Endothelial cell of umbilical vein (primary cell): Measurements from ENCODE around the gene SPG11. TPM values are rescaled to one million over a fixed set of nuclear protein-coding genes. Genes with fewer than 3 reads are reported as not detected.

Experiments used
- BruUV-seq: library from RNA; stranded (reverse); fragments of 400-500 nt; replicated peaks from 2 replicates; lab custom pipeline; 2021; lab: Mats Ljungman, UMichigan
- CTCF ChIA-PET: fragments of 300-600, 350-600 bp; sonication (Branson Sonifier 250); formaldehyde crosslinking; loops from one replicate; lab custom pipeline; 2021; ENCODE audit warnings: antibody characterized with exemption, inconsistent platforms; lab: Charles Lee
- POLR2A ChIA-PET: fragments of 300-600, 350-600 bp; sonication (Branson Sonifier 250); formaldehyde crosslinking; loops from one replicate; lab custom pipeline; 2021; ENCODE audit warnings: antibody characterized with exemption, inconsistent platforms; lab: Charles Lee
- DNase-seq: peaks from one replicate; pipeline ENCODE4 v3.0.0-alpha.2; 2011; ENCODE audit warnings: low read depth, low spot score
- FAIRE-seq: peaks from 2 replicates; lab custom pipeline; 2011; peaks lifted over from hg19 to GRCh38; lab: Jason Lieb, UNC
- H2AFZ ChIP-seq: 2 replicates; pipeline ENCODE4 v1.6.0; 2012; ENCODE audit warnings: low read depth, low read length, control low read depth, inconsistent platforms
- H3K27ac ChIP-seq: 2 replicates; pipeline ENCODE4 v1.5.1; 2011; ENCODE audit warnings: low read depth, mild to moderate bottlenecking, control low read depth, low read length, moderate library complexity; ENCODE audit not compliant: insufficient read depth
- H3K27me3 ChIP-seq, 2 experiments: 2 replicates each; pipeline versions ENCODE4 v1.6.0 to v1.6.1; 2011; ENCODE audit warnings: low read length in 2 of 2, mixed read lengths in 1 of 2; ENCODE audit not compliant: control insufficient read depth in 2 of 2, insufficient read depth in 2 of 2
- H3K36me3 ChIP-seq, 2 experiments: 2 replicates in 1 of 2; 3 replicates in 1 of 2; pipeline ENCODE4 v1.5.1; 2011; ENCODE audit warnings: low read length in 2 of 2, mild to moderate bottlenecking in 1 of 2, moderate library complexity in 1 of 2; ENCODE audit not compliant: control insufficient read depth in 2 of 2, insufficient read depth in 2 of 2; ENCODE audit errors: extremely low read depth in 1 of 2
- H3K4me1 ChIP-seq: 3 replicates; pipeline ENCODE4 v1.5.1; 2011; ENCODE audit warnings: mild to moderate bottlenecking, low read length; ENCODE audit not compliant: control insufficient read depth, insufficient read depth; ENCODE audit errors: extremely low read depth
- H3K4me2 ChIP-seq: 2 replicates; pipeline ENCODE4 v1.6.1; 2011; ENCODE audit warnings: low read length, control low read depth, mixed read lengths; ENCODE audit not compliant: insufficient read depth
- H3K4me3 ChIP-seq, 3 experiments: fragments of 200-600 bp in 1 of 3; sonication (generic), shearing (Covaris generic) in 1 of 3; replicated peaks in 1 of 3; 2 replicates each; pipeline ENCODE4 v1.5.1; 2011 to 2016; ENCODE audit warnings: control low read depth in 3 of 3, low read length in 3 of 3, mild to moderate bottlenecking in 2 of 3, inconsistent platforms in 1 of 3, low read depth in 1 of 3, moderate library complexity in 1 of 3; ENCODE audit not compliant: insufficient read depth in 1 of 3
- H3K79me2 ChIP-seq: 2 replicates; pipeline ENCODE4 v1.6.0; 2012; ENCODE audit warnings: low read length, inconsistent platforms; ENCODE audit not compliant: control insufficient read depth, insufficient read depth
- H3K9ac ChIP-seq: replicated peaks from 2 replicates; pipeline ENCODE3; 2011; ENCODE audit warnings: low read length, control low read depth; ENCODE audit not compliant: insufficient read depth; ENCODE audit errors: extremely low read depth
- H3K9me1 ChIP-seq: replicated peaks from 3 replicates; pipeline ENCODE4 v1.6.0; 2011; ENCODE audit warnings: mild to moderate bottlenecking, low read length; ENCODE audit not compliant: control insufficient read depth, insufficient read depth; ENCODE audit errors: extremely low read depth
- H3K9me3 ChIP-seq: replicated peaks from 2 replicates; pipeline ENCODE4 v1.5.1; 2012; ENCODE audit warnings: low read length, inconsistent platforms; ENCODE audit not compliant: control insufficient read depth, insufficient read depth
- H4K20me1 ChIP-seq: replicated peaks from 2 replicates; pipeline ENCODE3; 2011; ENCODE audit warnings: mild to moderate bottlenecking, low read length; ENCODE audit not compliant: control insufficient read depth, insufficient read depth; ENCODE audit errors: extremely low read depth
- CTCF ChIP-seq, 2 donors: IDR thresholded peaks; 1 replicate in 1 of 2; 2 replicates in 1 of 2; pipeline ENCODE4 v1.5.1; 2011; ENCODE audit warnings: low read length in 2 of 2, mild to moderate bottlenecking in 2 of 2, moderate library complexity in 2 of 2, control low read depth in 1 of 2, inconsistent platforms in 1 of 2, low read depth in 1 of 2; ENCODE audit not compliant: insufficient read depth in 1 of 2; ENCODE audit errors: extremely low read depth in 1 of 2
- EZH2 ChIP-seq: IDR thresholded peaks from 2 replicates; pipeline ENCODE4 v1.6.1; 2012; ENCODE audit warnings: borderline replicate concordance, low read depth, mild to moderate bottlenecking, moderate library complexity, low read length, inconsistent platforms; ENCODE audit not compliant: severe bottlenecking
- FOS ChIP-seq: IDR thresholded peaks from 2 replicates; pipeline ENCODE4 v1.6.1; 2011; ENCODE audit warnings: mild to moderate bottlenecking, low read length, moderate library complexity, borderline replicate concordance; ENCODE audit not compliant: insufficient read depth
- GATA2 ChIP-seq: IDR thresholded peaks from 2 replicates; pipeline ENCODE4 v1.7.0; 2011; ENCODE audit warnings: low read depth, mild to moderate bottlenecking, moderate library complexity, mixed read lengths, low read length; ENCODE audit not compliant: insufficient read length, insufficient read depth
- JUN ChIP-seq: IDR thresholded peaks from 2 replicates; pipeline ENCODE4 v1.6.1; 2011; ENCODE audit warnings: borderline replicate concordance, low read depth; ENCODE audit not compliant: insufficient read length, insufficient read depth
- MAX ChIP-seq: IDR thresholded peaks from 2 replicates; pipeline ENCODE4 v1.6.1; 2011; ENCODE audit not compliant: insufficient read depth, insufficient read length
- MYC ChIP-seq: IDR thresholded peaks from one replicate; pipeline ENCODE4 v1.6.1; 2011; ENCODE audit warnings: mild to moderate bottlenecking, low read depth, low read length
- POLR2A ChIP-seq: IDR thresholded peaks from 2 replicates; pipeline ENCODE4 v1.6.1; 2012; ENCODE audit warnings: low read depth, mild to moderate bottlenecking, control low read depth, low read length
- POLR2AphosphoS5 ChIP-seq: IDR thresholded peaks from 2 replicates; pipeline ENCODE4 v1.6.1; 2012; ENCODE audit warnings: low read depth, mild to moderate bottlenecking, control low read depth, low read length, moderate library complexity; ENCODE audit not compliant: insufficient read depth
- dilution Hi-C: fragments of 300-500 bp; cut with MboI; formaldehyde crosslinking; loops from one replicate; pipeline ENCODE4 v1.15.0; 2019; ENCODE audit warnings: low sequenced_read_pairs; ENCODE audit not compliant: extremely low pct_ligation_motif_present
- intact Hi-C: fragments of 100-400 bp; cut with micrococcal nuclease; formaldehyde crosslinking; loops from one replicate; pipeline ENCODE4 v1.10.0; 2022
- polyA plus RNA-seq, 4 experiments: library from polyadenylated mRNA; depleted of rRNA in 3 of 4; stranded (reverse) in 3 of 4; unstranded in 1 of 4; fragments of >200 nt; gene quantifications; 2 replicates each; pipeline versions ENCODE4 v1.2.1 to v1.2.3, GENCODE V29; 2011 to 2012; ENCODE audit warnings: missing spikeins in 1 of 4
- total RNA-seq: library from RNA; stranded (reverse); gene quantifications from 2 replicates; pipeline ENCODE4 v1.2.3, GENCODE V29; 2021

The SPG11 gene
- total and polyA plus RNA-seq, 2 donors (not counting 3 experiments of a cell fraction or from before 2014, with no cell fraction given) = 30.7 to 53.5 TPM

GRCh38 chr15:44676676-44677075 lies 13.2 kb upstream of the SPG11 start:
- Histone ChIP-seq H4K20me1 (no peaks in the 10 kb centered on the region), H3K36me3 (no peaks in the 10 kb centered on the region), H3K9me1 (no peaks in the 10 kb centered on the region), H3K9me3 (no peaks in the 10 kb centered on the region), H3K9ac (no peak overlapping the region), H3K27ac (no peak overlapping the region), H3K4me2 (no peak overlapping the region), H3K79me2 (no peaks in the 10 kb centered on the region), H3K4me1 (no peaks in the 10 kb centered on the region), H2AFZ (no peak overlapping the region), H3K4me3 (no peak overlapping the region), H3K27me3 (peaks cover 29 to 50% of the 10 kb centered on the region in 2 experiments)
- DNase-seq (no peak), FAIRE-seq (no peak)
- no TSS peak for BruUV-seq
- intact Hi-C loops (no loop called here), dilution Hi-C loops (no loop called here)
- CTCF ChIA-PET = interaction anchor here (0.8 kb wide), 1 partner anchor 34 kb away, joined by 3 read pairs; the partner anchor contains the start of gene PATL2
- POLR2A ChIA-PET = no interaction called here
- TF ChIP-seq GATA2 (no peak), MAX (no peak), POLR2A (no peak), JUN (no peak), POLR2AphosphoS5 (no peak), MYC (no peak), FOS (no peak), EZH2 (no peak), CTCF (IDR thresholded peaks at IDR 0.05; ENCODE audit: extremely low read depth in 1 of 2, insufficient read depth in 1 of 2, low read depth in 1 of 2, low read length in 2 of 2) (no peak)
